Mesodermal cell (in vitro differentiated cells): ENCODE measurements around the gene ZSCAN25.
"Not testable (repeated sequence)": the region's sequence is repeated elsewhere in the genome, so short reads cannot be mapped to it uniquely, and the experiment has no call there.

ENCODE experiments used
- H3K27ac ChIP-seq: 2 replicates; pipeline ENCODE4 v1.7.0; 2013; ENCODE audit warnings: mild to moderate bottlenecking, low read depth, low read length, moderate library complexity; ENCODE audit not compliant: severe bottlenecking
- H3K36me3 ChIP-seq: 2 replicates; pipeline ENCODE4 v1.7.1; 2013; ENCODE audit warnings: mild to moderate bottlenecking, low read length, moderate library complexity; ENCODE audit not compliant: control insufficient read depth, insufficient read depth
- H3K4me1 ChIP-seq: one replicate; pipeline ENCODE4 v1.7.1; 2013; ENCODE audit warnings: mild to moderate bottlenecking, low read length; ENCODE audit not compliant: insufficient read depth, control insufficient read depth, poor library complexity, severe bottlenecking
- H3K4me3 ChIP-seq: 2 replicates; pipeline ENCODE4 v1.7.0; 2013; ENCODE audit warnings: low read length, control low read depth, mild to moderate bottlenecking; ENCODE audit not compliant: insufficient read depth, poor library complexity, severe bottlenecking; ENCODE audit errors: extremely low read depth
- H3K9me3 ChIP-seq: 2 replicates; pipeline ENCODE4 v1.7.1; 2013; ENCODE audit warnings: mild to moderate bottlenecking, low read length, moderate library complexity; ENCODE audit not compliant: control insufficient read depth
- WGBS, 2 experiments: methylation state at CpG; one replicate each; pipeline ENCODE4 v1.1.5; 2013; ENCODE audit warnings: missing lambda C conversion rate in 2 of 2; ENCODE audit not compliant: insufficient coverage in 2 of 2; 5-methylcytosine and 5-hydroxymethylcytosine counted together

The ZSCAN25 gene

DNA sequence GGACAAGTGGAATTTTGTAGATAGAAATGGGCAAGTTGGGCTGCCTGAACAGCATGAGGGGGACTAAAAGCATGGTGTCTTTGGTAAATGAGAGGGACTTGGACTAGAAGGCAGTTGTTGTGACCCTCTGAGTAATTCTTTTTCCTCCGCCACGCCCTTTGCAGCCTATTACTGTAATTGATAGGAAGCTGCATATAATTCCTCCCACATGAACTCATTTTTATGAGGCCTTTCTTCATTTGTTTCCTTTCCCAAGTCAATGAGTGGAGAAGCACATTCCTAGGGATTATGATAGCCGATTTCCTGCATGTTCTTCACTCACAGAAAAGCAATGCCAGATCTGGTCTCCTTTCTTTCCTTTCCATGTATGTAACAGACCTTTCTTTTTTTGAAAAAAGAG lies 27.7 kb downstream of the ZSCAN25 start:
- no peaks in the 10 kb centered on the region for H3K9me3 ChIP-seq
- no peak overlapping the region for H3K27ac ChIP-seq
- peaks cover 6% of the 10 kb centered on the region for H3K36me3 ChIP-seq
- WGBS, 2 experiments: 80 to 90% methylated on average over 1 to 2 of the region's 3 CpGs
- no peaks in the 10 kb centered on the region for H3K4me1 ChIP-seq
- no peak overlapping the region for H3K4me3 ChIP-seq

DNA sequence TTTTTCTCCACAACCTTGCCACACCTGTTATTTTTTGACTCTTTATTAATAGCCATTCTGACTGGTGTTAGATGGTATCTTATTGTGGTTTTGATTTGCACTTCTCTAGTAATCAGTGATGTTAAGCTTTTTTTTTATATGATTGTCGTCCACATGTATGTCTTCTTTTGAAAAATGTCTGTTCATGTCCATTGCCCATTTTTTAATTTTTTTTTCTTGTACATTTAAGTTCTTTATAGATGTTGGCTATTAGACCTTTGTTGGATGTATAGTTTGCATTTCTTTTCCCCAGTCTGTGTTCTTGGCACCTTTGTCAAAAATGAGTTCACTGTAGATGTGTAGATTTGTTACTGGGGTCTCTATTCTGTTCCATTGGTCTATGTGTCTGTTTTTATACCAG lies 28.8 kb downstream of the ZSCAN25 start:
- no peaks in the 10 kb centered on the region for H3K9me3 ChIP-seq
- H3K4me1 ChIP-seq: no peaks in the 10 kb centered on the region
- H3K4me3 ChIP-seq: no peak overlapping the region
- no CpG with 5 or more reads among the region's 1 CpG for WGBS, 2 experiments
- no peak overlapping the region for H3K27ac ChIP-seq
- peaks cover 6% of the 10 kb centered on the region for H3K36me3 ChIP-seq

DNA sequence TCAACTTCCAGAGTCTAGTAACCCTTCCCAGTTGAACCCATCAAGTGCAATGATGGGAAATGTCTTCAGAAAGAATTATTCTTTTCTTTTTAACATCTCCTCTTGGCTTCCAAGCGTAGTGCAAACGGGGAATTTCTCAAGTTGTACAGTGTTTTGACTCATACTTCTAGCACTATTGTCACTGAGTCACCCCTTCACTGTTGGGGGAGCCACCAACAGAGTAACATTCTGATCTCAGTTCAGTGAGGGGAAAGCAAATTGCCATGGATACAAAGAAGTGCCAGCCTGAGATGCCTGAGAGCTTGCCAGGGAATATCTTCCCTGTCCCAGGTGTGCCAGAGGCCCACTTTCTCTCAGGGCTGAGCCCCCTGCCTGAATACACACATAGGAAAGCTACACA lies 32.1 kb downstream of the ZSCAN25 start:
- peaks cover 6% of the 10 kb centered on the region for H3K36me3 ChIP-seq
- no peak overlapping the region for H3K27ac ChIP-seq
- no peak overlapping the region for H3K4me3 ChIP-seq
- no peaks in the 10 kb centered on the region for H3K4me1 ChIP-seq
- WGBS, 2 experiments: 50 to 83% methylated on average over 1 to 2 of the region's 2 CpGs
- no peaks in the 10 kb centered on the region for H3K9me3 ChIP-seq

DNA sequence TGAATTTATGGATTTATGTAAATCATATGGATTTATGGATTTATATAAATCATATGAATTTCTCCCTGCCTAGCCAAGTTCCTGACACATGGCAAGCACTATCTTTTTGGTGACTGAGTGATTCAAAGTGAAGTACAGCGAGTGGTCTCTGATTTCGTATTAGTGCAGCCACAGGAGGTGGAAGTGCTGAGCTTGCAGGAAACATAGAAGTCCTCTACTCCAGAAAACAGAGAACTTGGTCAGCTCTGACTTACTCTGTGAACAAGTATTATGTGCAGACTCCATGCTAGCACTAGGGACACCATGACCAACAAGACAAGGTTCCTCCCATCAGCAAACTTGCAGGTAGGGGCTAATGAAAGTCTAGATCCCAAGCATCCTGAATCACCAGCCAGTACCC lies 34.5 kb downstream of the ZSCAN25 start:
- WGBS, 2 experiments: 90% methylated on average over 2 of the region's 2 CpGs; no CpG with 5 or more reads in 1 of the 2 experiments
- no peaks in the 10 kb centered on the region for H3K4me1 ChIP-seq
- H3K27ac ChIP-seq: no peak overlapping the region
- no peak overlapping the region for H3K4me3 ChIP-seq
- no peaks in the 10 kb centered on the region for H3K36me3 ChIP-seq
- no peaks in the 10 kb centered on the region for H3K9me3 ChIP-seq

DNA sequence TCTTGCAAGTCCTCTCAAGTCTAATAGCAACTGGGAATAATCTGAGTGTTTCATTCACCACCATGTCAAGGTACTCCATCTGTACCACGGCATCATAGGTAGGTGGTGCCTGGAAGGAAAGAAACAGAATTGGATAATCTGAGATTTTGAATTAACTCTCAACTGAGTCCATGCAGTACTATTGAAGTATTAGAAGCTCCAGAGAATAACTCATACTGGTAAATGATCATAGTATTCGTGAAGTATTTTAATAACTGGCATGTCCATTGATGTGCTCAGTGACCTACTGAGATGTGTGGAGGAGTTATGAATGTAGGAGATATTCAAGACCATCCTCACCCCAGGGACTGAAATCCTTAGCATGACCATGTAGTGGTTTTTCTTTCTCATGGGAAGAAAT lies 35.9 kb downstream of the ZSCAN25 start:
- Histone ChIP-seq H3K36me3 (no peaks in the 10 kb centered on the region), H3K4me3 (no peak overlapping the region), H3K27ac (no peak overlapping the region), H3K4me1 (no peaks in the 10 kb centered on the region), H3K9me3 (no peaks in the 10 kb centered on the region)
- WGBS, 2 experiments: 100% methylated on average over 1 of the region's 2 CpGs; no CpG with 5 or more reads in 1 of the 2 experiments

DNA sequence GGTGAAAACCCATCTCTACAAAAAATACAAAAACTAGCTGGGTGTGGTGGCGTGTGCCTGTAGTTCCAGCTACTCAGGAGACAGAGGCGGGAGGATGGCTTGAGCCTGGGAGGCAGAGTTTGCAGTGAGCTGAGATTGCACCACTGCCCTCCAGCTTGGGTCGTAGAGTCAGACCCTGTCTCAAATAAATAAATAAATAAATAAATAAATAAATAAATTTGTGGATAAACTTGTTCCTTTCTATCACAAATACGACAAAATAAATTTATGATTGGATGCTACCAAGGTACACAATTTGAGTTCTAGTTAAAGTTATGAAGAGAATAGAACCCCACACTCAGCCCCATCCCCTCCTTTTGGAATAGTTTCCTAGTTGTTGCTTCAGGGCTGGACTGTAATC lies 36.5 kb downstream of the ZSCAN25 start:
- H3K4me1 ChIP-seq, H3K27ac ChIP-seq, H3K36me3 ChIP-seq, H3K4me3 ChIP-seq, H3K9me3 ChIP-seq: not testable (repeated sequence)
- WGBS, 2 experiments: no CpG with 5 or more reads among the region's 4 CpGs

DNA sequence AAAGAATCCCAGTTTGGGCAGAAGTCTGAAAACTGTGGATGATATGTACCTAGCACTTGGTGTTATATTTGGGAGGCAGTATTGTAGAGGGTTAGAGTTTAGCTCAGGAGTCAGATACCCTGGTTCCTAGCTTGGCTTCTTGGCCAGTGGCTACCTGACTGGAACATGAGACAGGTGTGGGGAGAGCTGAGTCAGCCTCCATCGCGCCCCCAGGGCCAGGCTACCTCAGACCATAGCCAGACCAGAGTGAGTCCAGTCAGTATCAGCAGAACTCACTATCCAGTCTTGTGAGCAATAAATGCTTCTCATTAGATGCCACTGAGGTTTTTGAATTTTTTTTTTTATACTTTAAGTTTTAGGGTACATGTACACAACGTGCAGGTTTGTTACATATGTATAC lies 37.0 kb downstream of the ZSCAN25 start:
- H3K36me3 ChIP-seq: no peaks in the 10 kb centered on the region
- no peak overlapping the region for H3K4me3 ChIP-seq
- H3K4me1 ChIP-seq: no peaks in the 10 kb centered on the region
- H3K9me3 ChIP-seq: no peaks in the 10 kb centered on the region
- WGBS, 2 experiments: 100% methylated on average over 2 of the region's 3 CpGs; no CpG with 5 or more reads in 1 of the 2 experiments
- H3K27ac ChIP-seq: no peak overlapping the region

DNA sequence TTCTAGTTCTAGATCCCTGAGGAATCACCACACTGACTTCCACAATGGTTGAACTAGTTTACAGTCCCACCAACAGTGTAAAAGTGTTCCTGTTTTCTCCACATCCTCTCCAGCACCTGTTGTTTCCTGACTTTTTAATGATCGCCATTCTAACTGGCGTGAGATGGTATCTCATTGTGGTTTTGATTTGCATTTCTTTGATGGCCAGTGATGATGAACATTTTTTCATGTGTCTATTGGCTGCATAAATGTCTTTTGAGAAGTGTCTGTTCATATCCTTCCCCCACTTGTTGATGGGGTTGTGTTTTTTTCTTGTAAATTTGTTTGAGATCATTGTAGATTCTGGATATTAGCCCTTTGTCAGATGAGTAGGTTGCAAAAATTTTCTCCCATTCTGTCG lies 37.9 kb downstream of the ZSCAN25 start:
- H3K36me3 ChIP-seq, H3K27ac ChIP-seq, H3K4me1 ChIP-seq, H3K9me3 ChIP-seq, H3K4me3 ChIP-seq: not testable (repeated sequence)
- 40 to 100% methylated on average over 1 of the region's 3 CpGs for WGBS, 2 experiments

DNA sequence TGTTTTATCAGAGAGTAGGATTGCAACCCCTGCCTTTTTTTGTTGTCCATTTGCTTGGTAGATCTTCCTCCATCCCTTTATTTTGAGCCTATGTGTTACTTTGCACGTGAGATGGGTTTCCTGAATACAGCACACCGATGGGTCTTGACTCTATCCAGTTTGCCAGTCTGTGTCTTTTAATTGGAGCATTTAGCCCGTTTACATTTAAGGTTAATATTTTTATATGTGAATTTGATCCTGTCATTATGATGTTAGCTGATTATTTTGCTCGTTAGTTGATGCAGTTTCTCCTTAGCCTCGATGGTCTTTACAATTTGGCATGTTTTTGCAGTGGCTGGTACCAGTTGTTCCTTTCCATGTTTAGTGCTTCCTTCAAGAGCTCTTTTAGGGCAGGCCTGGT lies 41.1 kb downstream of the ZSCAN25 start:
- H3K4me1 ChIP-seq, H3K36me3 ChIP-seq, H3K27ac ChIP-seq, H3K9me3 ChIP-seq, H3K4me3 ChIP-seq: not testable (repeated sequence)
- 83% methylated on average over 1 of the region's 5 CpGs; no CpG with 5 or more reads in 1 of the 2 experiments for WGBS, 2 experiments

DNA sequence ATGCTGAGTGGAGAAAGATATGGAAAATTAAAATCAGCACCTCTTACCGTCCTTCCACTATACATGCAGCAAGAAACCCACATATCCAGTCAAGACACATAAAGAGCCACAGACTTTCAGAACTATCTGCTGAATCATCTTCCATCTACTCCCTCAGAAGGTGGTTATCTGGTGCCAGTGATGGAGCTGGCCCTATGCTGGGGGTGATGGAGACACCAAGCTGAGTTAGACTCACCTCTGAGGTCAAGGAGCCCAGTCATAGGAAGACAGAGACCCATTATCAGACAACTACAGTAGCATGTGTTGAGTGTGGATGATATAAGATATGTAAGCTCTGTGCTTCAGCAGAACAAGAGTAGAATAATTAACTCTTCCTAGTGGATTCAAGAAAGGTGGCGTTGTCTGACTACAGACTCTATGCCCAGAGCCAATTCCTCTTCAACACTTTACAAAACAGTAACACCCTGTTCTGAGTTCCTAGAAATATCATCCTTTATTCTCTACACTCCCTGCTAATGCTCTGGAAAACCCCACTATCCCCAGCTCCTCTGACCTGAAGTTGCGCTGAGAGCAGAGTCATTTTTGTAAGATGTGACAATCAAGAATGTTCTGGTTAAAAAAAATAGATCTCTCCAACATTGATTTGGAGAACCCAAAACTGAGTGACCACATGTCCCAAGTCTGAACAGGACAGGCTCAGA lies 48.7 kb downstream of the ZSCAN25 start:
- H3K36me3 ChIP-seq: no peaks in the 10 kb centered on the region
- no peaks in the 10 kb centered on the region for H3K4me1 ChIP-seq
- H3K9me3 ChIP-seq: no peaks in the 10 kb centered on the region
- no CpG with 5 or more reads among the region's 3 CpGs for WGBS, 2 experiments
- no peak overlapping the region for H3K4me3 ChIP-seq
- no peak overlapping the region for H3K27ac ChIP-seq

DNA sequence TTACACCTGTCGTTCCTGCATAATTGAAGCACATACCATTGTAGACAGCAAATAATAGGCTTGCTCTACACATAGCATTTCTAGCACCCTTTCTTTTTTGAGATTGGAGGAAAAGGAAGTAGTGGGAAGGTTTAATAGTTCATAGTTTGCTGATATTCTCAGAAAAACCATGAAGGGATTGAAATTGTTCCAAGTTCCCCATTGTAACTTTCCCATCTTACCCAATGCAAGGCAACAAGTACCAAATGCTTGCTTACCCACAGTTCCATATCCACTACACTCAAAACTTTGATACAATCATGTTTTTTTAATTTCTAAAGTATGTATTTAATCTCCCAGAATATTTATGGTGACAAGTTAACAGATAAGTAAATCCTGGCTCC lies 49.3 kb downstream of the ZSCAN25 start:
- Histone ChIP-seq H3K9me3 (no peaks in the 10 kb centered on the region), H3K36me3 (no peaks in the 10 kb centered on the region), H3K4me3 (no peak overlapping the region), H3K27ac (no peak overlapping the region), H3K4me1 (no peaks in the 10 kb centered on the region)
- no CpG with 5 or more reads among the region's 1 CpG for WGBS, 2 experiments
